ENCODE data around the gene CP. TPM values are rescaled to one million over a fixed set of nuclear protein-coding genes. Genes with fewer than 3 reads are reported as not detected.
"Not testable (repeated sequence)": the region's sequence is repeated elsewhere in the genome, so short reads cannot be mapped to it uniquely, and the experiment has no call there.

Gene CP
- polyA plus RNA-seq, 1 experiment, result 0.10 TPM

DNA sequence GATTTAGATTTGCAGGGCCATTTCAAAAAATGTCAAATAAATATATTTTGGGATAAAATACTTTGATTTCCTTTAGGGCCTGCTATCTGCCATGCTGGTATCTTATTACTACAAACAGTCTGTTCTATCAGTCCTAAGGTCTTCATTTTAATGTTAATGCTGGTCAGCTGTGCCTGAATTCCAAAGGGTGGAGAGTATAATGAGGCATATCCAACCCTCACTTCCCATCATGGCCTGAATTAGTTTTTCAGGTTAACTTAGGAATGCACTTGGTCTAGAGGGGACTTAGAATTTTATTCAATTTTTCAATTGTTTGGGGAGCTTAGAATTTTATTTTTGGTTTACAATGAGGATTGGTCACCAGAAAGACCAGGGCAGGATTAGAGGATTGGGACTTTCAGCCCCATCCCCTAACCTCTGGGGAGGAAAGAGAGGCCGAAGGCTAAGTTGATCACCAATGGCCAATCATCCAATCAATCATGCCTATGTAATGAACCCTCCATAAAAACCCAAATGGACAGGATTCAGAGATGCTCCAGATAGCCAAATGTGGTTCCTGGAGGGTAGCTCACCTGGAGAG, 17.8 kb upstream of the CP start:
- Histone ChIP-seq H3K9me3 (ENCODE audit: control insufficient read depth, insufficient read depth, low read length) (no peaks in the 10 kb centered on the region), H3K4me3 (ENCODE audit: low read depth, low read length) (no peak overlapping the region), H3K27ac (ENCODE audit: low read depth, low read length) (no peak overlapping the region), H3K27me3 (ENCODE audit: control insufficient read depth, insufficient read depth, low read length) (no peaks in the 10 kb centered on the region)
- no peak for DNase-seq (ENCODE audit: low read depth, low spot score)
- POLR2A ChIA-PET, result no interaction called here
- CTCF ChIA-PET, result interaction anchor here (1.5 kb wide), 1 partner anchor 284 kb away, joined by 6 read pairs; no protein-coding TSS in a partner anchor
- no peak for TF ChIP-seq CTCF (IDR thresholded peaks at IDR 0.05; ENCODE audit: low read depth, low read length)

DNA sequence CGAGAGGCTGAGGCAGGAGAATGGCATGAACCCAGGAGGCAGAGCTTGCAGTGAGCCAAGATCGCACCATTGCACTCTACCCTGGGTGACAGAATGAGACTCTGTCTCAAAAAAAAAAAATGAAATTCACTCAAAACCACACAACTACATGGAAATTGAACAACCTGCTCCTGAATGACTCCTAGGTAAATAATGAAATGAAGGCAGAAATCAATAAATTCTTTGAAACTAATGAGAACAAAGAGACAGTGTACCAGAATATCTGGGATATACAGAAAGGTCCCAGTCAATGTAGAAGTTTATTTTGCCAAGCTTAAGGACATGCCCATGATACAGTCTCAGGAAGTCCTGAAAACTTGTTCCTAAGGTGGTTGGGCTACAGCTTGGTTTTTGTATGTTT, 16.6 kb upstream of the CP start:
- H3K27me3 ChIP-seq (ENCODE audit: control insufficient read depth, insufficient read depth, low read length); DNase-seq (ENCODE audit: low read depth, low spot score); POLR2A ChIA-PET; H3K27ac ChIP-seq (ENCODE audit: low read depth, low read length); CTCF ChIA-PET; H3K4me3 ChIP-seq (ENCODE audit: low read depth, low read length); H3K9me3 ChIP-seq (ENCODE audit: control insufficient read depth, insufficient read depth, low read length): not testable (repeated sequence)

DNA sequence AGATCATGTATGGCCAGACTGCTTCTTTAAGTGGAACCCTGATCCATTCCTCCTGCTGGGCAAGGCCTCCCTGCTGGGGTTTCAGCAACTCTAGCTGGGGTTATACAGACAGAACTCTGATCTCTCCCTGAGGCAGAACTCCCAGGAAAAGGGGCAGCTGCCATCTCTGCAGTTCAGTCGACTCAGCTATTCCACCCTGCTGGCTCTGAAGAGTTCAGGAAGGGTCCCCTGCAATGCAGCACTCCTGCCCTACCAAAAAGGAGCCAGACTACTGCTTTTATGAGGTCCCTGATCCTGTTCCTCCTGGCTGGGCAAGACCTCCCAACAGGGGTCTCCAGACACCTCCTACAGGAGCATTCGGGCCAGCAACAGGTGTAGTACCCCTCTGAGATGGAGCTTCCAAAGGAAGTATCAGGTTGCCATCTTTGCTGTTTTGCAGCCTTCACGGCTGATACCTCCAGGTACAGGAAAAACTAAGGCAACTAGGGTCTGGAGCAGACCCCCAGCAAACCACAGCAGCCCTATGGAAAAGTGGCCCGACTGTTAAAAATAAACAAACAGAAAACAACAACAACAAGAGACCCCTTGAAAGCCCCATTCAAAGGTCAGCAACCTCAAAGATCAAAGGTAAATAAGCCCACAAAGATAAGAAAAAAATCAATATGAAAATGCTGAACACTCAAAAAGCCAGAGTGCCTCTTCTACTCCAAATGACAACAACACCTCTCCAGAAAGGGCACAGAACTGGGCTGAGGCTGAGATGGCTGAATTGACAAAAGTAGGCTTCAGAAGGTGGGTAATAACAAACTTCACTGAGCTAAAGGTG, 14.2 kb upstream of the CP start:
- CTCF ChIA-PET, result interaction anchor here (0.7 to 1.3 kb wide), 2 partner anchors 280 to 288 kb away, joined by 3 read pairs; no protein-coding TSS in a partner anchor
- no peak overlapping the region for H3K27ac ChIP-seq (ENCODE audit: low read depth, low read length)
- POLR2A ChIA-PET, result no interaction called here
- no peaks in the 10 kb centered on the region for H3K9me3 ChIP-seq (ENCODE audit: control insufficient read depth, insufficient read depth, low read length)
- H3K4me3 ChIP-seq (ENCODE audit: low read depth, low read length), result no peak overlapping the region
- DNase-seq (ENCODE audit: low read depth, low spot score), result no peak
- no peak for TF ChIP-seq CTCF (IDR thresholded peaks at IDR 0.05; ENCODE audit: low read depth, low read length)
- no peaks in the 10 kb centered on the region for H3K27me3 ChIP-seq (ENCODE audit: control insufficient read depth, insufficient read depth, low read length)

DNA sequence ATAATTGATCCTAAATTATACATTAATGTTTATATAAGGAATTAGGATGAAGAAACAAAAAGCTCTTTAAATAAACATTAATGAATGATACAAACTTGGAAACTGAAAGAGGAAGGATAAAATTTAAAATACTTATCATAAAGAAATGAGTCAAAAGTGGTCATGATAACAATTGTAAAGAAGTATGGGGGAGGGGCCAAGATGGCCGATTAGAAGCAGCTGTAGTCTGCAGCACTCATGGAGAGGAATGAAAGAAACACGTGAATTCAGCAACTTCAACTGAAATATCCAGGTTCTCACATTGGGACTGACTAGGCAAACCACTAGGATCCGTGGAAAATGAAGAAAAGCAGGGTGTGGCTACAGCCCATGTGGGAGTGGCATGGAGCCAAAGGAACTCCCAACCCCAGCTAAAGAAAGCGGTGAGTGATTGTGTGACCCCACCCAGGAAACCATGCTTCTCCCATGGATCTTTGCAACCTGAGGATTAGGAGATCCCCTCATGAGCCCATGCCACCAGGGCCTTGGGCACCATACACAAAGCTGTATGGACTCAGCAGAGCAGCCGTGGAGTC, 13.1 kb upstream of the CP start:
- ChIA-PET CTCF (interaction anchor here (0.7 to 1.3 kb wide), 2 partner anchors 279 to 287 kb away, joined by 3 read pairs; no protein-coding TSS in a partner anchor), POLR2A (no interaction called here)
- no peaks in the 10 kb centered on the region for H3K9me3 ChIP-seq (ENCODE audit: control insufficient read depth, insufficient read depth, low read length)
- DNase-seq (ENCODE audit: low read depth, low spot score), result no peak
- H3K27me3 ChIP-seq (ENCODE audit: control insufficient read depth, insufficient read depth, low read length), result no peaks in the 10 kb centered on the region
- no peak for TF ChIP-seq CTCF (IDR thresholded peaks at IDR 0.05; ENCODE audit: low read depth, low read length)
- H3K27ac ChIP-seq (ENCODE audit: low read depth, low read length), result no peak overlapping the region
- H3K4me3 ChIP-seq (ENCODE audit: low read depth, low read length), result no peak overlapping the region

GRCh38 chr3:149233323-149233722, 11.7 kb upstream of the CP start:
- H3K4me3 ChIP-seq (ENCODE audit: low read depth, low read length), result no peak overlapping the region
- POLR2A ChIA-PET, result interaction anchor here (0.7 kb wide), 1 partner anchor 146 kb away, joined by 4 read pairs; no protein-coding TSS in a partner anchor
- no peaks in the 10 kb centered on the region for H3K27me3 ChIP-seq (ENCODE audit: control insufficient read depth, insufficient read depth, low read length)
- TF ChIP-seq CTCF (IDR thresholded peaks at IDR 0.05; ENCODE audit: low read depth, low read length), result no peak
- H3K9me3 ChIP-seq (ENCODE audit: control insufficient read depth, insufficient read depth, low read length), result no peaks in the 10 kb centered on the region
- CTCF ChIA-PET, result no interaction called here
- H3K27ac ChIP-seq (ENCODE audit: low read depth, low read length), result no peak overlapping the region
- DNase-seq (ENCODE audit: low read depth, low spot score), result no peak

All from AG04450 (cell line).